ENCODE data around the gene INPPL1.

The INPPL1 gene

DNA sequence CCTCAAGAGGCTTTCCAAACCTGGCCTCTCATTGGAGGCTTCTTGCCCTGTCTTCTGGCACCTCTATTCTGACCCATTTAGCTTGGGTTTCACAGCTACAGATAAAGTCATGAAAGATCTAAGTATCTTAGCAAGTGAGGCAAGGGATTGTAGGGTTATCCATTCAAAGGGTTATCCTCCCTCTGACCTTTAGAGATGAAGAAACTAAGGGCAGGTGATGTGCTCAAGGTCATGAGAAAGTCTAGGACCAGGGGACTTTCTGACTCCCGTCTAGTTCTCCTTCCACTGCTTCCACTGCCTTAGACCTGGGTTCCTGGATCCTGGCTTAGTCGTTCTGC, 12.2 kb downstream of the INPPL1 start:
- Histone ChIP-seq H3K79me2 (ENCODE audit: insufficient read depth, low read length) (no peaks in the 10 kb centered on the region), H3K4me1 (ENCODE audit: insufficient read depth, low read length) (no peaks in the 10 kb centered on the region), H3K27me3 (ENCODE audit: insufficient read depth, low read length, poor library complexity) (no peaks in the 10 kb centered on the region), H4K20me1 (ENCODE audit: insufficient read depth, low read length) (peaks cover 16% of the 10 kb centered on the region), H3K4me3 (ENCODE audit: low read depth in 1 of 2, low read length in 2 of 2) (no peak overlapping the region), H3K9me3 (ENCODE audit: insufficient read depth, low read length, severe bottlenecking) (no peaks in the 10 kb centered on the region), H3K36me3 (ENCODE audit: insufficient read depth, low read length) (peaks cover 68% of the 10 kb centered on the region), H3K4me2 (ENCODE audit: insufficient read depth, low read length) (no peak overlapping the region), H3K9ac (ENCODE audit: low read depth, low read length) (no peak overlapping the region), H3K27ac (ENCODE audit: low read length) (no peak overlapping the region), H2AFZ (ENCODE audit: low read depth, low read length) (no peak overlapping the region)
- TF ChIP-seq EZH2 (IDR thresholded peaks at IDR 0.05; ENCODE audit: borderline replicate concordance, low read depth, low read length, severe bottlenecking), result no peak
- TF ChIP-seq, protein P1, sequence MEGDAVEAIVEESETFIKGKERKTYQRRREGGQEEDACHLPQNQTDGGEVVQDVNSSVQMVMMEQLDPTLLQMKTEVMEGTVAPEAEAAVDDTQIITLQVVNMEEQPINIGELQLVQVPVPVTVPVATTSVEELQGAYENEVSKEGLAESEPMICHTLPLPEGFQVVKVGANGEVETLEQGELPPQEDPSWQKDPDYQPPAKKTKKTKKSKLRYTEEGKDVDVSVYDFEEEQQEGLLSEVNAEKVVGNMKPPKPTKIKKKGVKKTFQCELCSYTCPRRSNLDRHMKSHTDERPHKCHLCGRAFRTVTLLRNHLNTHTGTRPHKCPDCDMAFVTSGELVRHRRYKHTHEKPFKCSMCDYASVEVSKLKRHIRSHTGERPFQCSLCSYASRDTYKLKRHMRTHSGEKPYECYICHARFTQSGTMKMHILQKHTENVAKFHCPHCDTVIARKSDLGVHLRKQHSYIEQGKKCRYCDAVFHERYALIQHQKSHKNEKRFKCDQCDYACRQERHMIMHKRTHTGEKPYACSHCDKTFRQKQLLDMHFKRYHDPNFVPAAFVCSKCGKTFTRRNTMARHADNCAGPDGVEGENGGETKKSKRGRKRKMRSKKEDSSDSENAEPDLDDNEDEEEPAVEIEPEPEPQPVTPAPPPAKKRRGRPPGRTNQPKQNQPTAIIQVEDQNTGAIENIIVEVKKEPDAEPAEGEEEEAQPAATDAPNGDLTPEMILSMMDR (IDR thresholded peaks at IDR 0.05; ENCODE audit: borderline replicate concordance, extremely low read depth, low read length, poor library complexity, severe bottlenecking), result no peak
- ATAC-seq (ENCODE audit: insufficient read depth, low read depth) (no peak), DNase-seq (no peak)

DNA sequence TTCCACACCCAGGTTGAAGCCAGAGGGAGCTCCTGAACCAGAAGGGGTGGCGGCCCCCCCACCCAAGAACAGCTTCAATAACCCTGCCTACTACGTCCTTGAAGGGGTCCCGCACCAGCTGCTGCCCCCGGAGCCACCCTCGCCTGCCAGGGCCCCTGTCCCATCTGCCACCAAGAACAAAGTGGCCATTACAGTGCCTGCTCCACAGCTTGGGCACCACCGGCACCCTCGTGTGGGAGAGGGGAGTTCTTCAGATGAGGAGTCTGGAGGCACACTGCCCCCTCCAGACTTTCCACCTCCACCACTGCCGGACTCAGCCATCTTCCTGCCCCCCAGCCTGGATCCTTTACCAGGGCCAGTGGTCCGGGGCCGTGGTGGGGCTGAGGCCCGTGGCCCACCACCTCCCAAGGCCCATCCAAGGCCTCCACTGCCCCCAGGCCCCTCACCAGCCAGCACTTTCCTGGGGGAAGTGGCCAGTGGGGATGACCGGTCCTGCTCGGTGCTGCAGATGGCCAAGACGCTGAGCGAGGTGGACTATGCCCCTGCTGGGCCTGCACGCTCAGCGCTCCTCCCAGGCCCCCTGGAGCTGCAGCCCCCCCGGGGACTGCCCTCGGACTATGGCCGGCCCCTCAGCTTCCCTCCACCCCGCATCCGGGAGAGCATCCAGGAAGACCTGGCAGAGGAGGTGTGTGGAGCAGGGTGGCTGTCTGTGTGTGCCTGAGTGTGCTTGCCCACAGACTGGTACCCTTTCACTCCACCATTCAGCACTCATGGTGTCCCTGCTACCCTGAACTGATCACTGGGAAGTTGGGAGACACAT, 12.8 kb downstream of the INPPL1 start:
- H3K9ac ChIP-seq (ENCODE audit: low read depth, low read length), result no peak overlapping the region
- no peaks in the 10 kb centered on the region for H3K79me2 ChIP-seq (ENCODE audit: insufficient read depth, low read length)
- H3K9me3 ChIP-seq (ENCODE audit: insufficient read depth, low read length, severe bottlenecking), result no peaks in the 10 kb centered on the region
- no peak overlapping the region for H3K4me3 ChIP-seq (ENCODE audit: low read depth in 1 of 2, low read length in 2 of 2)
- no peaks in the 10 kb centered on the region for H3K27me3 ChIP-seq (ENCODE audit: insufficient read depth, low read length, poor library complexity)
- ATAC-seq (ENCODE audit: insufficient read depth, low read depth), result no peak
- no peak for DNase-seq
- no peak overlapping the region for H2AFZ ChIP-seq (ENCODE audit: low read depth, low read length)
- peaks cover 62% of the 10 kb centered on the region for H3K36me3 ChIP-seq (ENCODE audit: insufficient read depth, low read length)
- no peaks in the 10 kb centered on the region for H3K4me1 ChIP-seq (ENCODE audit: insufficient read depth, low read length)
- peaks cover 16% of the 10 kb centered on the region for H4K20me1 ChIP-seq (ENCODE audit: insufficient read depth, low read length)
- no peak for TF ChIP-seq EZH2 (IDR thresholded peaks at IDR 0.05; ENCODE audit: borderline replicate concordance, low read depth, low read length, severe bottlenecking)
- TF ChIP-seq, protein P1 (IDR thresholded peaks at IDR 0.05; ENCODE audit: borderline replicate concordance, extremely low read depth, low read length, poor library complexity, severe bottlenecking), result no peak
- H3K27ac ChIP-seq (ENCODE audit: low read length), result no peak overlapping the region
- no peak overlapping the region for H3K4me2 ChIP-seq (ENCODE audit: insufficient read depth, low read length)

DNA sequence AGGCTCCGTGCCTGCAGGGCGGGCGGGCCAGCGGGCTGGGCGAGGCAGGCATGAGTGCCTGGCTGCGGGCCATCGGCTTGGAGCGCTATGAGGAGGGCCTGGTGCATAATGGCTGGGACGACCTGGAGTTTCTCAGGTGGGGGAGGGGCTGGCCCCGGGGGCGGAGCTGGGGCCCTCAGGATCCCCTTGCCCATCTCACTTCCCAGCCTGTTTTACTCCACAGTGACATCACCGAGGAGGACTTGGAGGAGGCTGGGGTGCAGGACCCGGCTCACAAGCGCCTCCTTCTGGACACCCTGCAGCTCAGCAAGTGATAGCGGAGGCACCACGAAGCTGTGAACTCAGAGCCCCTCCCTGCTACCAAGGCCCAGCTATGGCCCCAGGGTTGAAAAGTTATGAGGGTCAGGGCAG, 13.5 kb downstream of the INPPL1 start:
- Histone ChIP-seq H4K20me1 (ENCODE audit: insufficient read depth, low read length) (peaks cover 16% of the 10 kb centered on the region; the same call in 1 of the 2 replicates), H3K9ac (ENCODE audit: low read depth, low read length) (no peak overlapping the region), H2AFZ (ENCODE audit: low read depth, low read length) (no peak overlapping the region), H3K4me2 (ENCODE audit: insufficient read depth, low read length) (no peak overlapping the region), H3K9me3 (ENCODE audit: insufficient read depth, low read length, severe bottlenecking) (no peaks in the 10 kb centered on the region), H3K4me3 (ENCODE audit: low read depth in 1 of 2, low read length in 2 of 2) (no peak overlapping the region), H3K27me3 (ENCODE audit: insufficient read depth, low read length, poor library complexity) (no peaks in the 10 kb centered on the region), H3K79me2 (ENCODE audit: insufficient read depth, low read length) (no peaks in the 10 kb centered on the region), H3K4me1 (ENCODE audit: insufficient read depth, low read length) (no peaks in the 10 kb centered on the region), H3K36me3 (ENCODE audit: insufficient read depth, low read length) (peaks cover 55% of the 10 kb centered on the region), H3K27ac (ENCODE audit: low read length) (no peak overlapping the region)
- ATAC-seq (ENCODE audit: insufficient read depth, low read depth) (peak; percentile 70), DNase-seq (peak; percentile 55)
- TF ChIP-seq EZH2 (IDR thresholded peaks at IDR 0.05; ENCODE audit: borderline replicate concordance, low read depth, low read length, severe bottlenecking), result no peak
- TF ChIP-seq, protein P1 (IDR thresholded peaks at IDR 0.05; ENCODE audit: borderline replicate concordance, extremely low read depth, low read length, poor library complexity, severe bottlenecking), result peak; percentile 78
